IMR-90 (cell line): ENCODE measurements around the gene LDB2. TPM values are rescaled to one million over a fixed set of nuclear protein-coding genes. Genes with fewer than 3 reads are reported as not detected.

Source experiments
- ATAC-seq: fragments of 200-7000 bp; cut with Tn5 transposase; 2 replicates; pipeline ENCODE4 v1.9.1; 2020; ENCODE audit warnings: low read depth, mild to moderate bottlenecking, moderate library complexity
- BruUV-seq: library from RNA; stranded (reverse); fragments of 400-500 nt; replicated peaks from 2 replicates; lab custom pipeline; 2021; lab: Mats Ljungman, UMichigan
- CTCF ChIA-PET: fragments of 300-600 bp; formaldehyde crosslinking; extraction: SDS; loops from one replicate; lab custom pipeline; 2021; ENCODE audit warnings: antibody characterized with exemption; lab: Yijun Ruan, JAX
- POLR2A ChIA-PET: fragments of 300-600 bp; sonication (Branson Sonifier 250); formaldehyde crosslinking; loops from one replicate; lab custom pipeline; 2022; ENCODE audit warnings: antibody characterized with exemption; ENCODE audit not compliant: unreplicated experiment; lab: Charles Lee
- DNase-seq: peaks from one replicate; pipeline ENCODE4 v3.0.0; 2013
- H2AFZ ChIP-seq: replicated peaks from 2 replicates; pipeline ENCODE3; 2013; ENCODE audit warnings: low read length, mild to moderate bottlenecking; ENCODE audit not compliant: poor library complexity
- H2AK5ac ChIP-seq: 2 replicates; pipeline ENCODE4 v1.6.1; 2013; ENCODE audit warnings: low read depth, low read length, inconsistent platforms
- H2AK9ac ChIP-seq: replicated peaks from 2 replicates; pipeline ENCODE3; 2013; ENCODE audit warnings: mild to moderate bottlenecking, low read depth, low read length, moderate library complexity; ENCODE audit not compliant: poor library complexity
- H2BK120ac ChIP-seq: 2 replicates; pipeline ENCODE4 v1.6.1; 2013; ENCODE audit warnings: low read depth, low read length, inconsistent platforms
- H2BK15ac ChIP-seq: 3 replicates; pipeline ENCODE4 v1.6.1; 2013; ENCODE audit warnings: low read depth, low read length, inconsistent platforms
- H2BK20ac ChIP-seq: 2 replicates; pipeline ENCODE4 v1.6.1; 2013; ENCODE audit warnings: low read depth, mild to moderate bottlenecking, inconsistent platforms, low read length, moderate library complexity
- H2BK5ac ChIP-seq: 2 replicates; pipeline ENCODE4 v1.6.1; 2013; ENCODE audit warnings: mild to moderate bottlenecking, low read depth, low read length, inconsistent platforms; ENCODE audit not compliant: poor library complexity, severe bottlenecking
- H3K14ac ChIP-seq: replicated peaks from 2 replicates; pipeline ENCODE4 v1.6.1; 2013; ENCODE audit warnings: low read depth, low read length, inconsistent platforms
- H3K18ac ChIP-seq: 2 replicates; pipeline ENCODE4 v1.6.1; 2013; ENCODE audit warnings: low read depth, low read length, control low read depth
- H3K23ac ChIP-seq: 2 replicates; pipeline ENCODE4 v1.6.1; 2013; ENCODE audit warnings: low read depth, low read length, inconsistent platforms
- H3K27ac ChIP-seq: 2 replicates; pipeline ENCODE4 v1.5.1; 2013; ENCODE audit warnings: mild to moderate bottlenecking, control low read depth, low read length; ENCODE audit not compliant: insufficient read depth
- H3K27me3 ChIP-seq: 2 replicates; pipeline ENCODE4 v1.6.1; 2013; ENCODE audit warnings: low read length; ENCODE audit not compliant: control insufficient read depth, insufficient read depth
- H3K36me3 ChIP-seq: 2 replicates; pipeline ENCODE4 v1.6.1; 2013; ENCODE audit warnings: low read length, mixed read lengths; ENCODE audit not compliant: control insufficient read depth, insufficient read depth
- H3K4ac ChIP-seq: 2 replicates; pipeline ENCODE4 v1.6.1; 2013; ENCODE audit warnings: low read depth, low read length, inconsistent platforms
- H3K4me1 ChIP-seq: 2 replicates; pipeline ENCODE4 v1.6.1; 2013; ENCODE audit warnings: low read length, mixed read lengths; ENCODE audit not compliant: control insufficient read depth, insufficient read depth
- H3K4me2 ChIP-seq: 2 replicates; pipeline ENCODE4 v1.6.1; 2013; ENCODE audit warnings: low read depth, mild to moderate bottlenecking, control low read depth, low read length, moderate library complexity
- H3K4me3 ChIP-seq: 2 replicates; pipeline ENCODE4 v1.5.1; 2013; ENCODE audit warnings: low read depth, mild to moderate bottlenecking, control low read depth, low read length, moderate library complexity; ENCODE audit not compliant: insufficient read depth
- H3K56ac ChIP-seq: 2 replicates; pipeline ENCODE4 v1.6.1; 2013; ENCODE audit warnings: low read length, inconsistent platforms; ENCODE audit not compliant: insufficient read depth; ENCODE audit errors: extremely low read depth
- H3K79me1 ChIP-seq, 2 experiments: 2 replicates each; pipeline ENCODE4 v1.6.1; 2013; ENCODE audit warnings: low read length in 2 of 2, inconsistent platforms in 1 of 2, low read depth in 1 of 2
- H3K9ac ChIP-seq: 2 replicates; pipeline ENCODE4 v1.6.1; 2013; ENCODE audit warnings: low read depth, low read length, control low read depth
- H3K9me1 ChIP-seq: 2 replicates; pipeline ENCODE4 v1.6.1; 2013; ENCODE audit warnings: low read length, inconsistent platforms; ENCODE audit not compliant: insufficient read depth
- H3K9me3 ChIP-seq: 2 replicates; pipeline ENCODE4 v1.6.1; 2013; ENCODE audit warnings: low read length; ENCODE audit not compliant: control insufficient read depth, insufficient read depth
- H4K20me1 ChIP-seq: 2 replicates; pipeline ENCODE4 v1.6.1; 2013; ENCODE audit warnings: low read length, inconsistent platforms; ENCODE audit not compliant: insufficient read depth
- H4K5ac ChIP-seq: 2 replicates; pipeline ENCODE4 v1.6.1; 2013; ENCODE audit warnings: mild to moderate bottlenecking, low read depth, low read length, control low read depth
- H4K8ac ChIP-seq, 2 experiments: 2 replicates each; pipeline ENCODE4 v1.6.1; 2013; ENCODE audit warnings: low read depth in 2 of 2, low read length in 2 of 2, control low read depth in 1 of 2, inconsistent platforms in 1 of 2
- H4K91ac ChIP-seq: 2 replicates; pipeline ENCODE4 v1.6.1; 2013; ENCODE audit warnings: low read depth, low read length, inconsistent platforms; ENCODE audit not compliant: insufficient read depth
- CEBPB ChIP-seq: IDR thresholded peaks from 2 replicates; pipeline ENCODE4 v1.6.1; 2012; ENCODE audit warnings: low read depth, low read length, improper control_type of control experiment
- MXI1 ChIP-seq: IDR thresholded peaks from 2 replicates; pipeline ENCODE4 v1.6.1; 2012; ENCODE audit warnings: low read depth, mild to moderate bottlenecking, low read length, moderate library complexity, borderline replicate concordance
- NFE2L2 ChIP-seq: fragments of 150-350 bp; IDR thresholded peaks from 2 replicates; pipeline ENCODE4 v1.6.1; 2016; ENCODE audit warnings: low read depth, mild to moderate bottlenecking, low read length
- RAD21 ChIP-seq: IDR thresholded peaks from 2 replicates; pipeline ENCODE4 v1.6.1; 2012; ENCODE audit warnings: low read length, improper control_type of control experiment
- WGBS, 2 experiments: methylation state at CpG; one replicate each; pipeline versions ENCODE4 v1.1.5 to v1.1.7; 2013; ENCODE audit warnings: missing lambda C conversion rate in 2 of 2; ENCODE audit not compliant: insufficient read length in 1 of 2; ENCODE audit errors: extremely low coverage in 2 of 2; 5-methylcytosine and 5-hydroxymethylcytosine counted together
- dilution Hi-C: fragments of 300-500 bp; cut with HindIII; formaldehyde crosslinking; loops from one replicate; pipeline ENCODE4 v1.14.3; 2018; ENCODE audit warnings: low sequenced_read_pairs; ENCODE audit not compliant: unreplicated experiment
- in situ Hi-C: fragments of 300-500 bp; cut with MboI; formaldehyde crosslinking; loops from 3 replicates; pipeline ENCODE4 v1.14.3; 2019; ENCODE audit warnings: low sequenced_read_pairs, inconsistent platforms, mixed read lengths
- intact Hi-C: fragments of 100-400 bp; cut with micrococcal nuclease; formaldehyde crosslinking; loops from 2 replicates; pipeline ENCODE4 v1.10.0; 2022
- polyA plus RNA-seq, 3 experiments: library from polyadenylated mRNA; depleted of rRNA; stranded (reverse); fragments of >200 nt; gene quantifications; 2 replicates each; pipeline ENCODE4 v1.2.3, GENCODE V29; 2012; ENCODE audit warnings: low replicate concordance in 1 of 3
- total RNA-seq: library from RNA; depleted of rRNA; stranded (reverse); fragments of >200 nt; gene quantifications from 2 replicates; pipeline ENCODE4 v1.2.3, GENCODE V29; 2012
- TF ChIP-seq, protein P1 (sequence below): conservative IDR thresholded peaks from 2 replicates; pipeline ENCODE4 v1.5.1; 2012; ENCODE audit warnings: mild to moderate bottlenecking, low read depth, low read length, improper control_type of control experiment

The LDB2 gene
- total and polyA plus RNA-seq, 2 of the 4 experiments (the other 2 are of a cell fraction): 67.9 to 116 TPM

DNA sequence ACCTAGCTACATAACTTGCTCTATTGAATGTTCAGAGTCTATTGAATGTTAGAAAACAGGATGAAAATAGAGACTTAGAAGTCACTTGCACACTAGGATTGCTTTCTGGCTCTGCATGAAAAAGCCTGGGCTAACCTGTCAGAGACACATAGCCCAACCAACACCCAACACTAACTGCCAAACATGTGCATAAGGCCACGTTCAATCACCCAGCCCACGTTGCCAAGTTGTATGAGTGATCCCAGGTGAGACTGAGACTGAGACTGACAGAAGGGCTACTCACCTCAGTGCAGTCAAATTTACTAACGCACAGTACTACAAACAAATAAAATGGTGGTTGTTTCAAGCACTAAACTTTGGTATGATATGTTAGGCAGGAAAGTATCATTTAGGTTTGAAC lies 61.0 kb downstream of the LDB2 start:
- Histone ChIP-seq H3K18ac (no peak overlapping the region; the same call in 1 of the 2 replicates), H3K4me1 (no peaks in the 10 kb centered on the region; the same call in 1 of the 2 replicates), H2BK5ac (no peak overlapping the region), H3K9ac (no peak overlapping the region), H4K20me1 (no peaks in the 10 kb centered on the region), H4K5ac (no peak overlapping the region; the same call in 1 of the 2 replicates), H3K23ac (no peak overlapping the region), H2AK5ac (no peak overlapping the region), H3K27ac (no peak overlapping the region), H4K8ac (no peak overlapping the region), H3K4me3 (no peak overlapping the region), H2AFZ (no peak overlapping the region), H4K91ac (no peak overlapping the region), H3K56ac (no peak overlapping the region), H3K36me3 (no peaks in the 10 kb centered on the region), H3K79me1 (peaks cover 0 to 7% of the 10 kb centered on the region in 2 experiments; a peak in 1 of 4 replicates), H2BK120ac (no peak overlapping the region), H3K27me3 (no peaks in the 10 kb centered on the region), H2AK9ac (no peak overlapping the region), H2BK20ac (no peak overlapping the region), H3K9me1 (no peaks in the 10 kb centered on the region), H3K4me2 (no peak overlapping the region), H3K14ac (no peak overlapping the region), H2BK15ac (no peak overlapping the region), H3K9me3 (no peaks in the 10 kb centered on the region), H3K4ac (no peak overlapping the region)
- BruUV-seq: no TSS peak
- TF ChIP-seq NFE2L2: no peak
- no peak for TF ChIP-seq MXI1
- TF ChIP-seq, protein P1, sequence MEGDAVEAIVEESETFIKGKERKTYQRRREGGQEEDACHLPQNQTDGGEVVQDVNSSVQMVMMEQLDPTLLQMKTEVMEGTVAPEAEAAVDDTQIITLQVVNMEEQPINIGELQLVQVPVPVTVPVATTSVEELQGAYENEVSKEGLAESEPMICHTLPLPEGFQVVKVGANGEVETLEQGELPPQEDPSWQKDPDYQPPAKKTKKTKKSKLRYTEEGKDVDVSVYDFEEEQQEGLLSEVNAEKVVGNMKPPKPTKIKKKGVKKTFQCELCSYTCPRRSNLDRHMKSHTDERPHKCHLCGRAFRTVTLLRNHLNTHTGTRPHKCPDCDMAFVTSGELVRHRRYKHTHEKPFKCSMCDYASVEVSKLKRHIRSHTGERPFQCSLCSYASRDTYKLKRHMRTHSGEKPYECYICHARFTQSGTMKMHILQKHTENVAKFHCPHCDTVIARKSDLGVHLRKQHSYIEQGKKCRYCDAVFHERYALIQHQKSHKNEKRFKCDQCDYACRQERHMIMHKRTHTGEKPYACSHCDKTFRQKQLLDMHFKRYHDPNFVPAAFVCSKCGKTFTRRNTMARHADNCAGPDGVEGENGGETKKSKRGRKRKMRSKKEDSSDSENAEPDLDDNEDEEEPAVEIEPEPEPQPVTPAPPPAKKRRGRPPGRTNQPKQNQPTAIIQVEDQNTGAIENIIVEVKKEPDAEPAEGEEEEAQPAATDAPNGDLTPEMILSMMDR: no peak
- TF ChIP-seq RAD21: no peak
- TF ChIP-seq CEBPB: no peak
- ATAC-seq (no peak), DNase-seq (no peak)
- dilution Hi-C loops: no loop called here
- CTCF ChIA-PET: no interaction called here
- POLR2A ChIA-PET: no interaction called here
- intact Hi-C loops: no loop called here
- WGBS, 2 experiments: no CpG with 5 or more reads among the region's 3 CpGs
- in situ Hi-C loops: no loop called here
